Heart left ventricle (tissue), 16 donors: ENCODE measurements around the gene NUMA1. TPM values are rescaled to one million over a fixed set of nuclear protein-coding genes. Genes with fewer than 3 reads are reported as not detected.
A peak's percentile ranks its signal among the peaks of the same experiment; 100 is the strongest.

Experiments used
- ATAC-seq, 4 donors: fragments of 200-7000 bp; cut with Tn5 transposase; one replicate each; pipeline ENCODE4 v1.9.1; 2020 to 2022; ENCODE audit warnings: moderate library complexity in 4 of 4, mild to moderate bottlenecking in 3 of 4, moderate number of reproducible peaks in 1 of 4
- DNase-seq, 5 donors: peaks; one replicate each; pipeline ENCODE4 v3.0.0-alpha.2; 2020
- H3K27ac ChIP-seq, 12 donors: fragments of 200-600 bp; sonication (generic) in 4 of 12; one replicate each; pipeline versions ENCODE4 v1.5.0 to v1.8.0; 2016 to 2022; ENCODE audit warnings: mild to moderate bottlenecking in 2 of 12
- H3K27me3 ChIP-seq, 9 donors: fragments of 200-600 bp; sonication (generic) in 2 of 9; one replicate each; pipeline versions ENCODE4 v1.5.1 to v1.8.0; 2016 to 2022; ENCODE audit warnings: mild to moderate bottlenecking in 3 of 9
- H3K36me3 ChIP-seq, 9 donors: fragments of 200-600 bp; sonication (generic) in 2 of 9; one replicate each; pipeline versions ENCODE4 v1.5.0 to v1.8.0; 2018 to 2022; ENCODE audit warnings: mild to moderate bottlenecking in 2 of 9
- H3K4me1 ChIP-seq, 12 donors: fragments of 200-600 bp; sonication (generic) in 4 of 12; one replicate each; pipeline versions ENCODE4 v1.5.0 to v1.8.0; 2016 to 2022; ENCODE audit warnings: mild to moderate bottlenecking in 3 of 12
- H3K4me3 ChIP-seq, 12 donors: fragments of 200-600 bp; sonication (generic) in 4 of 12; one replicate each; pipeline versions ENCODE4 v1.5.0 to v1.8.0; 2017 to 2022; ENCODE audit warnings: mild to moderate bottlenecking in 9 of 12, moderate library complexity in 4 of 12
- H3K9me3 ChIP-seq, 12 donors: fragments of 200-600 bp; sonication (generic) in 4 of 12; one replicate each; pipeline versions ENCODE4 v1.5.0 to v1.8.0; 2016 to 2022; ENCODE audit warnings: mild to moderate bottlenecking in 1 of 12
- POLR2A ChIP-seq, 2 donors: fragments of 450-650 bp; IDR thresholded peaks; one replicate each; pipeline ENCODE4 v1.6.1; 2017; ENCODE audit warnings: antibody characterized with exemption in 2 of 2, mild to moderate bottlenecking in 2 of 2, moderate library complexity in 2 of 2
- WGBS, 4 donors: extraction: QIAGEN DNeasy Blood & Tissue Kit in 2 of 4; methylation state at CpG; one replicate each; pipeline versions ENCODE4 v1.1.5 to v1.1.7; 2013 to 2018; 5-methylcytosine and 5-hydroxymethylcytosine counted together
- intact Hi-C, 10 donors: fragments of 100-400 bp; cut with DNase I; formaldehyde crosslinking; loops; one replicate each; pipeline versions ENCODE4 v1.11.1 to v1.14.2; 2022
- polyA plus RNA-seq, 2 donors: library from polyadenylated mRNA; stranded (reverse); fragments of 200-250 nt; gene quantifications; one replicate each; pipeline ENCODE4 v1.2.3, GENCODE V29; 2013
- total RNA-seq, 9 donors: library from RNA; depleted of rRNA in 2 of 9; stranded (reverse); fragments of >200 nt in 2 of 9; fragmentation: NEBNext Ultra II Directional in 3 of 9; extraction: Animal tissue kit (Norgen Biotek cat#: 25700) in 3 of 9; gene quantifications; one replicate each; pipeline versions ENCODE4 v1.1.0 to v1.2.4, GENCODE V29; 2016 to 2023
- TF ChIP-seq, protein P1 (sequence below), 12 donors: fragments of 200-600 bp; sonication (generic) in 4 of 12; IDR thresholded peaks; one replicate each; pipeline versions ENCODE4 v1.5.0 to v1.8.0; 2018 to 2022; ENCODE audit warnings: antibody characterized with exemption in 12 of 12, mild to moderate bottlenecking in 5 of 12
- donor health status: ischemic (EF 13 %, LVEDD 7.1; RV severe dilation, severe dysfunction).
- donor health status: healthy with polysubstance abuse.
- donor health status: DM: no; HTN: yes; CAD: no.
- donor health status: DM: no; HTN: no; CAD: no.
- donor health status: ischemic (EF 25% LVEDD 6.9; RV normal size, moderate dysfunction).
- donor health status: ischemic (EF 25% LVEDD 5.7; RV mildly dilated, moderate dysfunction).
- donor health status: healthy.
- donor health status: DM: yes; HTN: yes; CAD: no.
- donor health status: ischemic (EF 35%, LVEDD 5.7; RV mildly dilated, moderate dysfunction).
- donor health status: nonischemic (EF 11% LVEDD 7.7; RV severe dilation, severe dysfunction).
- donor health status: DM: yes; HTN: yes; CAD: no.
- donor health status: PGD.
- donor health status: ischemic (EF 29% LVEDD 5.4; RV normal size, mild dysfunction).
- donor health status: nonischemic (EF 23%, LVEDD 6.1; RV moderate dilation, normal function).

NUMA1 gene
- total and polyA plus RNA-seq, 11 donors: 62.7 to 193 (median 101) TPM

GRCh38 chr11:72058416-72059034, 21.8 kb downstream of the NUMA1 start:
- TF ChIP-seq, protein P1, sequence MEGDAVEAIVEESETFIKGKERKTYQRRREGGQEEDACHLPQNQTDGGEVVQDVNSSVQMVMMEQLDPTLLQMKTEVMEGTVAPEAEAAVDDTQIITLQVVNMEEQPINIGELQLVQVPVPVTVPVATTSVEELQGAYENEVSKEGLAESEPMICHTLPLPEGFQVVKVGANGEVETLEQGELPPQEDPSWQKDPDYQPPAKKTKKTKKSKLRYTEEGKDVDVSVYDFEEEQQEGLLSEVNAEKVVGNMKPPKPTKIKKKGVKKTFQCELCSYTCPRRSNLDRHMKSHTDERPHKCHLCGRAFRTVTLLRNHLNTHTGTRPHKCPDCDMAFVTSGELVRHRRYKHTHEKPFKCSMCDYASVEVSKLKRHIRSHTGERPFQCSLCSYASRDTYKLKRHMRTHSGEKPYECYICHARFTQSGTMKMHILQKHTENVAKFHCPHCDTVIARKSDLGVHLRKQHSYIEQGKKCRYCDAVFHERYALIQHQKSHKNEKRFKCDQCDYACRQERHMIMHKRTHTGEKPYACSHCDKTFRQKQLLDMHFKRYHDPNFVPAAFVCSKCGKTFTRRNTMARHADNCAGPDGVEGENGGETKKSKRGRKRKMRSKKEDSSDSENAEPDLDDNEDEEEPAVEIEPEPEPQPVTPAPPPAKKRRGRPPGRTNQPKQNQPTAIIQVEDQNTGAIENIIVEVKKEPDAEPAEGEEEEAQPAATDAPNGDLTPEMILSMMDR (IDR thresholded peaks at IDR 0.05): no peak
- TF ChIP-seq POLR2A (IDR thresholded peaks at IDR 0.05): no peak
- 59 to 66% (median 62%) methylated on average over 3 of the region's 3 CpGs for WGBS, 4 donors
- H3K27ac ChIP-seq: no peak overlapping the region
- H3K36me3 ChIP-seq: peaks cover 0 to 23% (median 2%) of the 10 kb centered on the region in 9 donors
- H3K27me3 ChIP-seq: no peaks in the 10 kb centered on the region
- ATAC-seq (peak in 2 of 4 donors; percentile 20 to 41), DNase-seq (no peak)
- H3K4me3 ChIP-seq: no peak overlapping the region
- H3K9me3 ChIP-seq: no peaks in the 10 kb centered on the region
- intact Hi-C loops: no loop called here
- peaks cover 0 to 5% (median 0%) of the 10 kb centered on the region in 12 donors for H3K4me1 ChIP-seq

DNA sequence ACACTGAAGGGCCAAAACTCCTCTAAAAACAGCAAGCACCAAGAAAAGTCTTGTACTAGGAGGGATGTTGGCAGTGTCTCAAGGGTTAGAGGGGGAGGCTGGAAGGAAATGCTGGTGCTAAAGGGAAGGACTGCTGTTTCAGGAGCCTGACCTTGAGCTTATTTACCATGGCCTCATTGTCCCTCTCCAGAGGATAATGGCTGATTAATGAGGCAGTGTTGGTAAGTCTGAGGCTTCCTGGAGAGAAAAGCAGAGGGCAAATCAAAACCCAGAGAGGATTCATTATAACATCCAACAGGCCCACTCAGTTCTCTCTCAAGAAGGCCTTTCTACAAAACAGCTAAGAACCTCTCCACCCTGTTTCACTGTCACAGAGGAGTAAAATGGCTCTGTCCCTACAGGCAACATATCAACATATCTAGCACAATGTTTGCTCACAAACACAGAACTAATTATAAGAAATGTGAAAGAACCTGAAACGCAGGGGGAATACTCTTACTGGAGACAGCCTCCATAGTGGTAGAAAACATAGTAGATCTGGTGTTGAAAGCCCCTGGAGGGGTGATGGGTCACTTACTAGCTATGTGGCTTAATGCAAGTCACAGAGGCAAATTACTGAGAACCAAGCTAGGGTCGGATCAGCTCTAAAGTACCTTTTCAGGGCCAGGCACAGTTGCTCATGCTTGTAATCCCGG, 31.4 kb downstream of the NUMA1 start:
- DNase-seq (peak in 1 of 5 donors; percentile 19), ATAC-seq (peak in 1 of 4 donors; percentile 73)
- Histone ChIP-seq H3K9me3 (no peaks in the 10 kb centered on the region), H3K4me1 (peaks cover 0 to 12% (median 6%) of the 10 kb centered on the region in 12 donors), H3K4me3 (no peak overlapping the region), H3K36me3 (peaks cover 0 to 32% (median 0%) of the 10 kb centered on the region in 9 donors), H3K27ac (peak overlapping the region in 9 of 12 donors; percentile 2 to 58 (median 33)), H3K27me3 (no peaks in the 10 kb centered on the region)
- intact Hi-C loops: no loop called here
- 81 to 92% (median 84%) methylated on average over 3 of the region's 3 CpGs for WGBS, 4 donors
- no peak for TF ChIP-seq POLR2A (IDR thresholded peaks at IDR 0.05)
- TF ChIP-seq, protein P1 (IDR thresholded peaks at IDR 0.05): no peak

- no peaks in the 10 kb centered on the region for H3K27me3 ChIP-seq
- no peak overlapping the region for H3K4me3 ChIP-seq
- 86 to 93% (median 89%) methylated on average over 5 of the region's 5 CpGs for WGBS, 4 donors
- no peak for TF ChIP-seq POLR2A (IDR thresholded peaks at IDR 0.05)
- TF ChIP-seq, protein P1 (IDR thresholded peaks at IDR 0.05): no peak
- no peak for DNase-seq
- ATAC-seq: no peak
- H3K4me1 ChIP-seq: peaks cover 0 to 30% (median 20%) of the 10 kb centered on the region in 12 donors
- H3K36me3 ChIP-seq: peaks cover 0 to 32% (median 0%) of the 10 kb centered on the region in 9 donors
- H3K27ac ChIP-seq: peak overlapping the region in 1 of 12 donors; percentile 15
- intact Hi-C loops: no loop called here
- no peaks in the 10 kb centered on the region for H3K9me3 ChIP-seq
Observed at GRCh38 chr11:72045849-72046248, 34.5 kb downstream of the NUMA1 start.

DNA sequence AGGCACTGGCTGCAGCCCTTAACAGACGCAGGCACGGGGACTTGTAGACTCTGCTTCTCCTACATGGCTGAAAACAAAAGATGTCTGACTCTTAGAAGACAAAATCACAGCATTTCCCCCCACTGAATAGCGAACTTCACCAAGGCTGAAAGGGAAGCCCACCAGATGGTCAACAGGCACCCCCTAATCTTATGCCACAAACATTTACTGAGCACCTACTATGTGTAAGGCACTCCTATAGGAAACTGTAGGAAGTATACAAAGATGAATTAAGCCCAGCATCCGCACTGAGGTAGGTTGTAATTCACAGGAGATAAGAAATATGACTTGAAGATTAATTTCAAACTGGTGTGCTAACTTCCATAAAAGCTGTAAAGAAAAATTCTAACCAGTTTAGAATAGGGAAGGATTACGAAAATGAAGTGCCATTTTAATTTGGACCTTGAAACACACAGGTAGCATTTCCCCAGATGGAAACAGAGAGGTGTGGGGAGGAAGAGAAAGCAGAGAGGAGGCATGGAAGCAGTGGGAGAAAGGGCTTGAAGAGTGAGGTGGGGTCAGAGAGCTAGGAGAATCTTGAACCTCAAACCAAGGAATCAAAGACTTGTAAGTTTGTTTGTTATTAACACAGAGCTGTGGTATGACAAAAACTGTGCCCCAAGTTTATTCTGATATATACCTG, 38.1 kb downstream of the NUMA1 start:
- intact Hi-C loops: loop anchor here in 5 of 10 donors (5.0 kb wide), 3 partner anchors 35 to 180 kb away; partner anchors contain the start of genes LRRC51 (in 2 of the 5), NUMA1 (in 2 of the 5) and INPPL1 (in 1 of the 5)
- peak overlapping the region; percentile 94 to 100 (median 98) for H3K27ac ChIP-seq
- H3K4me3 ChIP-seq: peak overlapping the region; percentile 48 to 82 (median 64)
- H3K27me3 ChIP-seq: no peaks in the 10 kb centered on the region
- no peak for TF ChIP-seq POLR2A (IDR thresholded peaks at IDR 0.05)
- TF ChIP-seq, protein P1 (IDR thresholded peaks at IDR 0.05): no peak
- peaks cover 0 to 8% (median 0%) of the 10 kb centered on the region in 9 donors for H3K36me3 ChIP-seq
- no peak for ATAC-seq
- H3K9me3 ChIP-seq: no peaks in the 10 kb centered on the region
- DNase-seq: no peak
- peaks cover 11 to 52% (median 40%) of the 10 kb centered on the region in 12 donors for H3K4me1 ChIP-seq
- 21 to 39% (median 25%) methylated on average over 3 to 5 of the region's 5 CpGs for WGBS, 4 donors
